Measurements from ENCODE around the gene CTDSP1.

The CTDSP1 gene

DNA sequence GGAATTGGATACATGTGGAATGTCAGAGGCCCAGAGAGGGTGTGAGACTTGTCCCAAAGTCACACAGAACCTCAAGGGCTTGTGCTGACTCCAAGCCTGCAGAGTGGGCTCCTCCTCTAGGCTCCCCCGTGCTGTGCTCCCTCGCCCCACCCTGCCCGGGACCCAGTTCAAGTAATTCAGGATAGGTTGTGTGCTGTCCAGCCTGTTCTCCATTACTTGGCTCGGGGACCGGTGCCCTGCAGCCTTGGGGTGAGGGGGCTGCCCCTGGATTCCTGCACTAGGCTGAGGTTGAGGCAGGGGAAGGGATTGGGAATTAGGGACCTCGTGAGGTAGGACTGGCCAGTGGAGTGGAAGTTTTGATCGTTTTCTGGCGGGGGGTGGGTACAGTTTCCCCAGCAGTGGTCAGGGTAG is 2.8 kb downstream of the CTDSP1 start:
- Histone ChIP-seq H2BK12ac (ENCODE audit: low read length) (no peak overlapping the region), H3K9me3 (replicated peaks in 1 of 2; ENCODE audit: control insufficient read depth in 2 of 2, insufficient read depth in 1 of 2, low read depth in 1 of 2, low read length in 2 of 2) (no peaks in the 10 kb centered on the region), H3K4me3 (ENCODE audit: low read length in 2 of 2) (no peak overlapping the region), H2AFZ (ENCODE audit: low read length) (no peak overlapping the region), H3K79me1 (ENCODE audit: low read depth, low read length) (peaks cover 6% of the 10 kb centered on the region), H3K4ac (ENCODE audit: low read length) (no peak overlapping the region), H2AK5ac (ENCODE audit: low read depth, low read length) (no peak overlapping the region), H3K4me2 (ENCODE audit: insufficient read depth, low read length, poor library complexity, severe bottlenecking) (no peak overlapping the region), H2BK15ac (ENCODE audit: low read length) (no peak overlapping the region), H3K27me3 (ENCODE audit: control insufficient read depth in 3 of 3, insufficient read depth in 3 of 3, low read depth in 1 of 3, low read length in 3 of 3) (peaks cover 15 to 19% (median 18%) of the 10 kb centered on the region in 3 experiments), H4K8ac (ENCODE audit: low read depth, low read length) (no peak overlapping the region), H2BK120ac (ENCODE audit: low read depth, low read length) (no peak overlapping the region), H3K4me1 (ENCODE audit: control insufficient read depth in 2 of 2, insufficient read depth in 1 of 2, low read depth in 1 of 2, low read length in 2 of 2) (peaks cover 29 to 35% of the 10 kb centered on the region in 2 donors), H3K14ac (ENCODE audit: low read length) (no peak overlapping the region), H4K91ac (ENCODE audit: low read depth, low read length, poor library complexity) (no peak overlapping the region), H3K36me3 (replicated peaks in 1 of 2; ENCODE audit: control insufficient read depth in 2 of 2, insufficient read depth in 2 of 2, low read length in 2 of 2) (peaks cover 21 to 41% of the 10 kb centered on the region in 2 donors), H3K18ac (ENCODE audit: low read length) (no peak overlapping the region), H3K23ac (ENCODE audit: low read depth, low read length, poor library complexity) (no peak overlapping the region), H3K9ac (ENCODE audit: low read depth, low read length, poor library complexity) (peak overlapping the region; percentile 60), H3K27ac (replicated peaks; ENCODE audit: low read length) (no peak overlapping the region), H2BK5ac (ENCODE audit: low read length) (no peak overlapping the region)
- WGBS, 2 donors (ENCODE audit: extremely low coverage in 2 of 2, insufficient read length in 2 of 2, insufficient replicate concordance in 1 of 2), result no CpG with 5 or more reads among the region's 8 CpGs
- no peak for DNase-seq (ENCODE audit: low spot score)

- Histone ChIP-seq H3K4me3 (ENCODE audit: low read length in 2 of 2) (no peak overlapping the region), H2BK15ac (ENCODE audit: low read length) (no peak overlapping the region), H3K79me1 (ENCODE audit: low read depth, low read length) (peaks cover 6% of the 10 kb centered on the region), H3K27me3 (ENCODE audit: control insufficient read depth in 3 of 3, insufficient read depth in 3 of 3, low read depth in 1 of 3, low read length in 3 of 3) (peaks cover 11 to 15% (median 13%) of the 10 kb centered on the region in 3 experiments), H3K14ac (ENCODE audit: low read length) (no peak overlapping the region), H3K27ac (replicated peaks; ENCODE audit: low read length) (no peak overlapping the region), H2BK120ac (ENCODE audit: low read depth, low read length) (no peak overlapping the region), H3K9me3 (replicated peaks in 1 of 2; ENCODE audit: control insufficient read depth in 2 of 2, insufficient read depth in 1 of 2, low read depth in 1 of 2, low read length in 2 of 2) (no peaks in the 10 kb centered on the region), H3K36me3 (replicated peaks in 1 of 2; ENCODE audit: control insufficient read depth in 2 of 2, insufficient read depth in 2 of 2, low read length in 2 of 2) (peaks cover 21 to 41% of the 10 kb centered on the region in 2 donors), H3K4me2 (ENCODE audit: insufficient read depth, low read length, poor library complexity, severe bottlenecking) (no peak overlapping the region), H4K8ac (ENCODE audit: low read depth, low read length) (no peak overlapping the region), H3K4ac (ENCODE audit: low read length) (no peak overlapping the region), H2BK12ac (ENCODE audit: low read length) (no peak overlapping the region), H3K18ac (ENCODE audit: low read length) (no peak overlapping the region), H2AFZ (ENCODE audit: low read length) (no peak overlapping the region), H4K91ac (ENCODE audit: low read depth, low read length, poor library complexity) (no peak overlapping the region), H3K9ac (ENCODE audit: low read depth, low read length, poor library complexity) (peak overlapping the region; percentile 60), H2AK5ac (ENCODE audit: low read depth, low read length) (no peak overlapping the region), H3K4me1 (ENCODE audit: control insufficient read depth in 2 of 2, insufficient read depth in 1 of 2, low read depth in 1 of 2, low read length in 2 of 2) (peaks cover 24 to 30% of the 10 kb centered on the region in 2 donors), H3K23ac (ENCODE audit: low read depth, low read length, poor library complexity) (no peak overlapping the region), H2BK5ac (ENCODE audit: low read length) (no peak overlapping the region)
- DNase-seq (ENCODE audit: low spot score), result no peak
- WGBS, 2 donors (ENCODE audit: extremely low coverage in 2 of 2, insufficient read length in 2 of 2, insufficient replicate concordance in 1 of 2), result no CpG with 5 or more reads among the region's 26 CpGs
Measured at GRCh38 chr2:218402911-218403411, 3.3 kb downstream of the CTDSP1 start.

- H4K8ac ChIP-seq (ENCODE audit: low read depth, low read length), result no peak overlapping the region
- no peak overlapping the region for H3K27ac ChIP-seq (replicated peaks; ENCODE audit: low read length)
Measured at GRCh38 chr2:218403810-218404209, 4.1 kb downstream of the CTDSP1 start.

DNA sequence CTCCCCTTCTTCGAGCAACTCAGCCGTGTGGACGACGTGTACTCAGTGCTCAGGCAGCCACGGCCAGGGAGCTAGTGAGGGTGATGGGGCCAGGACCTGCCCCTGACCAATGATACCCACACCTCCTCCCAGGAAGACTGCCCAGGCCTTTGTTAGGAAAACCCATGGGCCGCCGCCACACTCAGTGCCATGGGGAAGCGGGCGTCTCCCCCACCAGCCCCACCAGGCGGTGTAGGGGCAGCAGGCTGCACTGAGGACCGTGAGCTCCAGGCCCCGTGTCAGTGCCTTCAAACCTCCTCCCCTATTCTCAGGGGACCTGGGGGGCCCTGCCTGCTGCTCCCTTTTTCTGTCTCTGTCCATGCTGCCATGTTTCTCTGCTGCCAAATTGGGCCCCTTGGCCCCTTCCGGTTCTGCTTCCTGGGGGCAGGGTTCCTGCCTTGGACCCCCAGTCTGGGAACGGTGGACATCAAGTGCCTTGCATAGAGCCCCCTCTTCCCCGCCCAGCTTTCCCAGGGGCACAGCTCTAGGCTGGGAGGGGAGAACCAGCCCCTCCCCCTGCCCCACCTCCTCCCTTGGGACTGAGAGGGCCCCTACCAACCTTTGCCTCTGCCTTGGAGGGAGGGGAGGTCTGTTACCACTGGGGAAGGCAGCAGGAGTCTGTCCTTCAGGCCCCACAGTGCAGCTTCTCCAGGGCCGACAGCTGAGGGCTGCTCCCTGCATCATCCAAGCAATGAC is 4.8 kb downstream of the CTDSP1 start:
- H4K8ac ChIP-seq (ENCODE audit: low read depth, low read length), result no peak overlapping the region
- H2BK15ac ChIP-seq (ENCODE audit: low read length), result no peak overlapping the region
- no peak overlapping the region for H3K14ac ChIP-seq (ENCODE audit: low read length)
- H3K18ac ChIP-seq (ENCODE audit: low read length), result no peak overlapping the region
- no peak overlapping the region for H2BK120ac ChIP-seq (ENCODE audit: low read depth, low read length)
- no CpG with 5 or more reads among the region's 16 CpGs for WGBS, 2 donors (ENCODE audit: extremely low coverage in 2 of 2, insufficient read length in 2 of 2, insufficient replicate concordance in 1 of 2)
- no peak overlapping the region for H4K91ac ChIP-seq (ENCODE audit: low read depth, low read length, poor library complexity)
- H3K27me3 ChIP-seq (ENCODE audit: control insufficient read depth in 3 of 3, insufficient read depth in 3 of 3, low read depth in 1 of 3, low read length in 3 of 3), result no peaks in the 10 kb centered on the region
- no peak overlapping the region for H2AFZ ChIP-seq (ENCODE audit: low read length)
- no peak for DNase-seq (ENCODE audit: low spot score)
- H3K23ac ChIP-seq (ENCODE audit: low read depth, low read length, poor library complexity), result peak overlapping the region; percentile 48
- H3K4me2 ChIP-seq (ENCODE audit: insufficient read depth, low read length, poor library complexity, severe bottlenecking), result no peak overlapping the region
- no peak overlapping the region for H2BK5ac ChIP-seq (ENCODE audit: low read length)
- H3K9ac ChIP-seq (ENCODE audit: low read depth, low read length, poor library complexity), result no peak overlapping the region
- no peaks in the 10 kb centered on the region for H3K9me3 ChIP-seq (replicated peaks in 1 of 2; ENCODE audit: control insufficient read depth in 2 of 2, insufficient read depth in 1 of 2, low read depth in 1 of 2, low read length in 2 of 2)
- H3K4me1 ChIP-seq (ENCODE audit: control insufficient read depth in 2 of 2, insufficient read depth in 1 of 2, low read depth in 1 of 2, low read length in 2 of 2), result peaks cover 18 to 21% of the 10 kb centered on the region in 2 donors
- H3K4ac ChIP-seq (ENCODE audit: low read length), result no peak overlapping the region
- peaks cover 6% of the 10 kb centered on the region for H3K79me1 ChIP-seq (ENCODE audit: low read depth, low read length)
- H2AK5ac ChIP-seq (ENCODE audit: low read depth, low read length), result peak overlapping the region; percentile 47
- H3K27ac ChIP-seq (replicated peaks; ENCODE audit: low read length), result no peak overlapping the region
- no peak overlapping the region for H3K4me3 ChIP-seq (ENCODE audit: low read length in 2 of 2)
- H3K36me3 ChIP-seq (replicated peaks in 1 of 2; ENCODE audit: control insufficient read depth in 2 of 2, insufficient read depth in 2 of 2, low read length in 2 of 2), result peaks cover 21 to 41% of the 10 kb centered on the region in 2 donors
- no peak overlapping the region for H2BK12ac ChIP-seq (ENCODE audit: low read length)

More at GRCh38 chr2:218403810-218404209, 4.1 kb downstream of the CTDSP1 start:
- DNase-seq (ENCODE audit: low spot score), result no peak
- Histone ChIP-seq H3K18ac (ENCODE audit: low read length) (no peak overlapping the region), H2BK5ac (ENCODE audit: low read length) (no peak overlapping the region), H3K9ac (ENCODE audit: low read depth, low read length, poor library complexity) (no peak overlapping the region), H3K4me2 (ENCODE audit: insufficient read depth, low read length, poor library complexity, severe bottlenecking) (no peak overlapping the region), H2BK120ac (ENCODE audit: low read depth, low read length) (no peak overlapping the region), H3K23ac (ENCODE audit: low read depth, low read length, poor library complexity) (no peak overlapping the region), H3K4me3 (ENCODE audit: low read length in 2 of 2) (no peak overlapping the region), H3K27me3 (ENCODE audit: control insufficient read depth in 3 of 3, insufficient read depth in 3 of 3, low read depth in 1 of 3, low read length in 3 of 3) (peaks cover 4 to 6% (median 6%) of the 10 kb centered on the region in 3 experiments), H3K9me3 (replicated peaks in 1 of 2; ENCODE audit: control insufficient read depth in 2 of 2, insufficient read depth in 1 of 2, low read depth in 1 of 2, low read length in 2 of 2) (no peaks in the 10 kb centered on the region), H3K14ac (ENCODE audit: low read length) (no peak overlapping the region), H2BK15ac (ENCODE audit: low read length) (no peak overlapping the region), H3K36me3 (replicated peaks in 1 of 2; ENCODE audit: control insufficient read depth in 2 of 2, insufficient read depth in 2 of 2, low read length in 2 of 2) (peaks cover 21 to 41% of the 10 kb centered on the region in 2 donors), H2BK12ac (ENCODE audit: low read length) (no peak overlapping the region), H4K91ac (ENCODE audit: low read depth, low read length, poor library complexity) (no peak overlapping the region), H2AFZ (ENCODE audit: low read length) (no peak overlapping the region), H3K4ac (ENCODE audit: low read length) (no peak overlapping the region), H3K79me1 (ENCODE audit: low read depth, low read length) (peaks cover 6% of the 10 kb centered on the region), H2AK5ac (ENCODE audit: low read depth, low read length) (no peak overlapping the region), H3K4me1 (ENCODE audit: control insufficient read depth in 2 of 2, insufficient read depth in 1 of 2, low read depth in 1 of 2, low read length in 2 of 2) (peaks cover 20 to 25% of the 10 kb centered on the region in 2 donors)
- no CpG with 5 or more reads among the region's 7 CpGs for WGBS, 2 donors (ENCODE audit: extremely low coverage in 2 of 2, insufficient read length in 2 of 2, insufficient replicate concordance in 1 of 2)

Data from neuronal stem cell (in vitro differentiated cells).